Endodermal cell (in vitro differentiated cells): ENCODE results near the gene CFAP77. TPM values are rescaled to one million over a fixed set of nuclear protein-coding genes. Genes with fewer than 3 reads are reported as not detected.

Experiments used
- DNase-seq: peaks from one replicate; pipeline ENCODE4 v3.0.0-alpha.2; 2017
- H3K27ac ChIP-seq: 2 replicates; pipeline ENCODE4 v1.5.1; 2013; ENCODE audit warnings: mild to moderate bottlenecking, low read depth, low read length, moderate library complexity
- H3K27me3 ChIP-seq: 2 replicates; pipeline ENCODE4 v1.6.1; 2013; ENCODE audit warnings: mild to moderate bottlenecking, low read length, moderate library complexity; ENCODE audit not compliant: insufficient read depth, control insufficient read depth, poor library complexity, severe bottlenecking
- H3K36me3 ChIP-seq: 2 replicates; pipeline ENCODE4 v1.7.0; 2013; ENCODE audit warnings: mild to moderate bottlenecking, low read length, moderate library complexity; ENCODE audit not compliant: control insufficient read depth, insufficient read depth
- H3K4me1 ChIP-seq: one replicate; pipeline ENCODE4 v1.7.0; 2013; ENCODE audit warnings: low read length; ENCODE audit not compliant: control insufficient read depth, insufficient read depth
- H3K4me3 ChIP-seq: 2 replicates; pipeline ENCODE4 v1.5.1; 2013; ENCODE audit warnings: mild to moderate bottlenecking, low read length, moderate library complexity
- H3K9ac ChIP-seq: 2 replicates; pipeline ENCODE4 v1.6.1; 2013; ENCODE audit warnings: mild to moderate bottlenecking, low read length, moderate library complexity; ENCODE audit not compliant: poor library complexity, severe bottlenecking; ENCODE audit errors: extremely low read depth
- H3K9me3 ChIP-seq: 2 replicates; pipeline ENCODE4 v1.6.1; 2013; ENCODE audit warnings: mild to moderate bottlenecking, low read length, moderate library complexity; ENCODE audit not compliant: control insufficient read depth
- H3K27ac Mint-ChIP-seq: 2 replicates; pipeline ENCODE4 v1.8.0; 2020; ENCODE audit warnings: mixed read lengths
- H3K27me3 Mint-ChIP-seq: 2 replicates; pipeline ENCODE4 v1.8.0; 2021; ENCODE audit warnings: mild to moderate bottlenecking, mixed read lengths; ENCODE audit not compliant: insufficient read depth
- H3K36me3 Mint-ChIP-seq: 2 replicates; pipeline ENCODE4 v1.8.0; 2020; ENCODE audit warnings: low read depth, mixed read lengths
- H3K4me1 Mint-ChIP-seq: 2 replicates; pipeline ENCODE4 v1.8.0; 2020; ENCODE audit warnings: mixed read lengths
- H3K4me3 Mint-ChIP-seq: 2 replicates; pipeline ENCODE4 v1.8.0; 2020; ENCODE audit warnings: mild to moderate bottlenecking, moderate library complexity, mixed read lengths
- H3K9me3 Mint-ChIP-seq: 2 replicates; pipeline ENCODE4 v1.8.0; 2020; ENCODE audit warnings: mild to moderate bottlenecking, mixed read lengths
- CTCF ChIP-seq: fragments of 200-600 bp; sonication (generic); conservative IDR thresholded peaks from 2 replicates; pipeline ENCODE4 v1.5.0; 2021; ENCODE audit warnings: antibody characterized with exemption, mild to moderate bottlenecking
- WGBS, 2 experiments: methylation state at CpG; one replicate each; pipeline versions ENCODE4 v1.1.5 to v1.1.7; 2013; ENCODE audit warnings: missing lambda C conversion rate in 2 of 2, mixed read lengths in 1 of 2; ENCODE audit not compliant: insufficient coverage in 1 of 2, insufficient read length in 1 of 2; 5-methylcytosine and 5-hydroxymethylcytosine counted together
- total RNA-seq, 2 donors: library from RNA; stranded (reverse); fragmentation: NEBNext Ultra II Directional in 1 of 2; extraction: Animal tissue kit (Norgen Biotek cat#: 25700) in 1 of 2; gene quantifications; 2 replicates in 1 of 2; 3 replicates in 1 of 2; pipeline ENCODE4 v1.2.1, GENCODE V29; 2021

The CFAP77 gene
- total RNA-seq, 2 donors from 2014 or later: 1.7 to 2.2 TPM

GRCh38 chr9:132514821-132515220, 104.8 kb downstream of the CFAP77 start:
- no peak for DNase-seq
- Histone ChIP-seq H3K27ac (no peak overlapping the region), H3K4me1 (no peaks in the 10 kb centered on the region), H3K36me3 (no peaks in the 10 kb centered on the region), H3K9ac (no peak overlapping the region), H3K4me3 (no peak overlapping the region), H3K9me3 (no peaks in the 10 kb centered on the region), H3K27me3 (no peaks in the 10 kb centered on the region)
- Mint-ChIP-seq H3K4me1 (peaks cover 6% of the 10 kb centered on the region), H3K27me3 (peaks cover 32% of the 10 kb centered on the region), H3K9me3 (no peaks in the 10 kb centered on the region), H3K36me3 (no peaks in the 10 kb centered on the region), H3K27ac (no peak overlapping the region), H3K4me3 (no peak overlapping the region)
- WGBS, 2 experiments: 88 to 100% methylated on average over 3 to 8 of the region's 8 CpGs
- TF ChIP-seq CTCF: no peak

DNA sequence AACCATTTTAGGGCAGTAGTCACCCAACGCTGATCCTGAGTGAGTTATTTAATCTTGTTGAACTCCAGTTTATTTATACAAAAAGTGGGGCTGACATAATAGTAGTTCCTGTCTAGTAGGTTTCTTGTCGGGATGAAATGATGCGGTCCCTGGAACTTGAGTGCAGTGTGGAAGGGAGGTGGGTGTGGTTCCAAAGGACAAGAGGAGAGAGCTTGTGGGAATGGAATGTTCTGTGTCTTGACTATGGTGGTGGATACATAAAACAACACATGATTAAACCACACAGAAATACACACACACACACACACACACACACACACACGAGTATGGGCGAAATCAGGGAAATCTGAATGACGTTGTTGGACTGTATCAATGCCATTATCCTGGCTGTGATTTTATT, 106.3 kb downstream of the CFAP77 start:
- Mint-ChIP-seq H3K27me3 (peaks cover 29% of the 10 kb centered on the region), H3K4me3 (no peak overlapping the region), H3K4me1 (peaks cover 6% of the 10 kb centered on the region), H3K36me3 (no peaks in the 10 kb centered on the region), H3K27ac (no peak overlapping the region), H3K9me3 (no peaks in the 10 kb centered on the region)
- Histone ChIP-seq H3K4me1 (no peaks in the 10 kb centered on the region), H3K27ac (no peak overlapping the region), H3K36me3 (no peaks in the 10 kb centered on the region), H3K9ac (no peak overlapping the region), H3K9me3 (no peaks in the 10 kb centered on the region), H3K27me3 (no peaks in the 10 kb centered on the region), H3K4me3 (no peak overlapping the region)
- no peak for TF ChIP-seq CTCF
- 94 to 100% methylated on average over 2 to 6 of the region's 6 CpGs for WGBS, 2 experiments
- DNase-seq: no peak

GRCh38 chr9:132516911-132517310, 106.9 kb downstream of the CFAP77 start:
- Histone ChIP-seq H3K9ac (no peak overlapping the region), H3K9me3 (no peaks in the 10 kb centered on the region), H3K4me1 (no peaks in the 10 kb centered on the region), H3K36me3 (no peaks in the 10 kb centered on the region), H3K4me3 (no peak overlapping the region), H3K27me3 (no peaks in the 10 kb centered on the region), H3K27ac (no peak overlapping the region)
- no peak for TF ChIP-seq CTCF
- no peaks in the 10 kb centered on the region for H3K9me3 Mint-ChIP-seq
- 81 to 92% methylated on average over 8 to 18 of the region's 18 CpGs for WGBS, 2 experiments
- H3K4me1 Mint-ChIP-seq: peaks cover 6% of the 10 kb centered on the region
- H3K36me3 Mint-ChIP-seq: no peaks in the 10 kb centered on the region
- H3K27ac Mint-ChIP-seq: no peak overlapping the region
- H3K27me3 Mint-ChIP-seq: peaks cover 28% of the 10 kb centered on the region
- DNase-seq: no peak
- H3K4me3 Mint-ChIP-seq: no peak overlapping the region
